Fibroblast of mammary gland (primary cell): Measurements from ENCODE around the gene SUCLG2.

Experiments used
- DNase-seq: peaks from one replicate; pipeline ENCODE4 v3.0.0-alpha.2; 2010; ENCODE audit warnings: low read depth
- H3K4me3 ChIP-seq: 2 replicates; pipeline ENCODE4 v1.5.1; 2011; ENCODE audit warnings: low read depth, mild to moderate bottlenecking, low read length, moderate library complexity; ENCODE audit not compliant: control insufficient read depth
- CTCF ChIP-seq: conservative IDR thresholded peaks from 2 replicates; pipeline ENCODE4 v1.5.1; 2011; ENCODE audit warnings: low read depth, low read length, inconsistent platforms; ENCODE audit not compliant: control insufficient read depth, insufficient read depth

SUCLG2 gene

GRCh38 chr3:67515778-67516177 is 138.6 kb downstream of the SUCLG2 start:
- no peak for TF ChIP-seq CTCF
- no peak overlapping the region for H3K4me3 ChIP-seq
- DNase-seq, result no peak

- DNase-seq, result peak; percentile 25
- TF ChIP-seq CTCF, result no peak
- no peak overlapping the region for H3K4me3 ChIP-seq
These were observed 144.8 kb downstream of the SUCLG2 start for GRCh38 chr3:67509471-67510075.

DNA sequence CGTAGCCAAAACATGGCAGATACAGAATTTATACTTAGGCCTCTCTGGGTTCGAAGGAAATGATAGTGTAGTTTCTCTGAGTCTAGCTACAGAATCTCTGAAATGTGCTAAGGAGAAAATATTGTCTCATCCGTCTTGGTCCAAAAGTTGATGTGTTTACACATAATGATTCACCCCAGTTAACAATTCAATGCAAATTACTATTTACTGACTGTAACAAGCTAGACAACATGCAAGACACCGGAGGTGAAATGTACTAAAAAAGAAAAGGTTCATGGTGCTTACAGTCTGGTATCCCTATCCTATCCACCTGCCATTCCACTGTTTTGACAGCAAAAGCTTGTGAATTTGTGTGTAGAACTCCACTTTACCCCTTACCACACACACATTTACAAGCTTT is 146.8 kb downstream of the SUCLG2 start:
- DNase-seq, result no peak
- no peak for TF ChIP-seq CTCF
- H3K4me3 ChIP-seq, result no peak overlapping the region

DNA sequence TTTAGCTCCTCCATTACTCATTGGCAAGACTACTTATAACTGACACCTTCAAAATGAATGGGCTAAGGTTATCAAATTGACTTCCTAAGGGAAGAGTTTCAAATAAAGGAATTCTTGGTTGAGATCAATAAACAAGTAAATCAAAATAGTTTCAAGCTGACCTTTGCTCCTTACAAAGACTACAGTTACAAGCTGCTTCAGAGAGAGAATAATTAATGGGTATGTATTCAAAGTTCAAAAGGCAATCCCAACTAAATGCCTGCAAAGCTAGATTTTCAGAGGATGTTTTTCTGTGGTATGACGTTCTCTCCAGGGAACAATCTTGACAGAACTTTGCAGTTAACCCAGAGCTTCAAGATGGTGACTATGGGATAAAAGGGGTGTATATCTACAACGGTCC is 153.7 kb downstream of the SUCLG2 start:
- DNase-seq, result no peak
- TF ChIP-seq CTCF, result no peak

GRCh38 chr3:67497746-67498145 is 156.7 kb downstream of the SUCLG2 start:
- DNase-seq, result no peak
- no peak for TF ChIP-seq CTCF
- H3K4me3 ChIP-seq, result no peak overlapping the region

More for the DNA sequence above, 153.7 kb downstream of the SUCLG2 start:
- H3K4me3 ChIP-seq, result no peak overlapping the region

DNA sequence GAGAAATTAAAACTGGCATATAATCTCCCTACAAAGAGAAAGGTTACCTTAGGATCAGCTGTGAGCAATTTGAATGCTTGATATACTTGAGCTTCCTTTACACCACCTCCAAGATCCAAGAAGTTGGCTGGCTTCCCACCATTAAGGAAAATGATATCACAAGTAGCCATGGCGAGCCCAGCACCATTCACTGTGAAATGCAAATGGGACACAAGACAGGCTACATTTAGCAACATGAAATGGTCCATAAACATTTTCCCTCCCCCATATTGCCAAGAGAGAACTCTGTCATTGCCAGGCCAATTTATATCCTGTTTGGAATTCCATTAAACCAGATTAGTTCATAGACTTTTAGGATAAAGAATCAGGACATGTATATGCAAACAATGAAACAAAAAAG is 158.7 kb downstream of the SUCLG2 start:
- no peak for DNase-seq
- no peak for TF ChIP-seq CTCF
- no peak overlapping the region for H3K4me3 ChIP-seq

DNA sequence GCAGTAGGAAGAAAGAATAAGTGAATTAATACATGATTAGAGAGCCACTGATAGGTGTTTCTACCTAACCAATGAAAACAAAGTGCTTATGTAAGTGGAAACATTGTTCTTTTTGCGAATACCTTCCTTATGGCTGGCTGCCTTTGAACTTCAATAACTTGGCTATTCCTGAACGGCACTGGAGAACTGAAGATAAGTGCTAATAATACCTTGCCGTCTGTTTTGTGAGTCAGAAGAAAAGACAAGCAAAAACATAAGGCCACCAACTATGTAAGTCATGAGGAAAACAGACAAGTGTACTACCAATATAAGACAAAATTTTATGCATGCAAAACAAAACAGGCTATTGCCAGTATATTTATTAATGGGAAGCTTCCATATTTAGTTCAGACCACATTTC is 160.6 kb downstream of the SUCLG2 start:
- no peak for TF ChIP-seq CTCF
- no peak for DNase-seq
- H3K4me3 ChIP-seq, result no peak overlapping the region
